Kidney epithelial cell (primary cell): ENCODE data around the gene ATG9A. TPM values are rescaled to one million over a fixed set of nuclear protein-coding genes. Genes with fewer than 3 reads are reported as not detected.

Source experiments
- DNase-seq: peaks from one replicate; pipeline ENCODE4 v3.0.0-alpha.2; 2010; ENCODE audit warnings: low read depth
- H3K27me3 ChIP-seq: 2 replicates; pipeline ENCODE4 v1.6.0; 2011; ENCODE audit warnings: low read length; ENCODE audit not compliant: control insufficient read depth, insufficient read depth
- H3K36me3 ChIP-seq: 2 replicates; pipeline ENCODE4 v1.5.1; 2011; ENCODE audit warnings: low read length; ENCODE audit not compliant: control insufficient read depth, insufficient read depth
- H3K4me3 ChIP-seq: 2 replicates; pipeline ENCODE4 v1.5.1; 2011; ENCODE audit warnings: low read depth, mild to moderate bottlenecking, control low read depth, low read length
- total RNA-seq: library from RNA; depleted of rRNA; stranded (reverse); fragments of >200 nt; gene quantifications from 2 replicates; pipeline ENCODE4 v1.2.3, GENCODE V29; 2015
- TF ChIP-seq, protein P1 (sequence below): IDR thresholded peaks from 2 replicates; pipeline ENCODE4 v1.5.1; 2011; ENCODE audit warnings: mild to moderate bottlenecking, moderate library complexity, low read length, control low read depth, inconsistent platforms; ENCODE audit not compliant: insufficient read depth, poor library complexity, severe bottlenecking

Gene ATG9A
- total RNA-seq, 1 donor from 2014 or later = 46.1 TPM

DNA sequence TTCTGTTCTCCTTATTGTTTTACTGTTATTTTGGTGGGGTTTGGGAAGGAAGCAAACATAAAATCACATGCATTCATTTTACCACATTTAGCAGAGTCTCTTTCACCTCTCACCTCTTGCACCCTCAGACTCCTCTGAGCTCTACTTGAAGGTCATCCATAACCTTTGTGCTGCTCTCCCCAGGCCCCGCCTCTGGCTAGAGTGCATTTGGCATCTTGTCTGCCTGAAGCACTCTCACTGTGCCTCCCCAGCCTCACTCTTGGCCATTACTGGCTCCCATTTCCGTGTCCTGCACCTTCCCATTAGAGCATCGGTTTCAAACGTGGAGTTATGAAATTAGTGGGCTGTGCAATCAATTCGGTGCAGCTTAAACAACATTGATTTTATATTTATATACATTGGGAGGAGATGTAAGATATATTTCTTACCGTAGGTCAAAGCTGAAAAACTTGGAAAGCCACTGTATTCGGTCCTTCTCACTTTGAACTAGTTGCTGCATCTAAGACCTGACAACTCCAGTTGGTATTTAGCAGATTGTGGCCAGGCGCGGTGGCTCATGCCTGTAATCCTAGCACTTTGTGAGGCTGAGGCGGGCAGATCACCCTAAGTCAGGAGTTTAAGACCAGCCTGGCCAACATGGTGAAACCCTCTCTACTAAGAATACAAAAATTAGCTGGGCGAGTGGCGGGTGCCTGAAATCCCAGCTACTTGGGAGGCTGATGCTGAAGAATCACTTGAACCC, 29.8 kb downstream of the ATG9A start:
- DNase-seq = no peak
- Histone ChIP-seq H3K4me3 (no peak overlapping the region), H3K36me3 (no peaks in the 10 kb centered on the region), H3K27me3 (no peaks in the 10 kb centered on the region)
- TF ChIP-seq, protein P1, sequence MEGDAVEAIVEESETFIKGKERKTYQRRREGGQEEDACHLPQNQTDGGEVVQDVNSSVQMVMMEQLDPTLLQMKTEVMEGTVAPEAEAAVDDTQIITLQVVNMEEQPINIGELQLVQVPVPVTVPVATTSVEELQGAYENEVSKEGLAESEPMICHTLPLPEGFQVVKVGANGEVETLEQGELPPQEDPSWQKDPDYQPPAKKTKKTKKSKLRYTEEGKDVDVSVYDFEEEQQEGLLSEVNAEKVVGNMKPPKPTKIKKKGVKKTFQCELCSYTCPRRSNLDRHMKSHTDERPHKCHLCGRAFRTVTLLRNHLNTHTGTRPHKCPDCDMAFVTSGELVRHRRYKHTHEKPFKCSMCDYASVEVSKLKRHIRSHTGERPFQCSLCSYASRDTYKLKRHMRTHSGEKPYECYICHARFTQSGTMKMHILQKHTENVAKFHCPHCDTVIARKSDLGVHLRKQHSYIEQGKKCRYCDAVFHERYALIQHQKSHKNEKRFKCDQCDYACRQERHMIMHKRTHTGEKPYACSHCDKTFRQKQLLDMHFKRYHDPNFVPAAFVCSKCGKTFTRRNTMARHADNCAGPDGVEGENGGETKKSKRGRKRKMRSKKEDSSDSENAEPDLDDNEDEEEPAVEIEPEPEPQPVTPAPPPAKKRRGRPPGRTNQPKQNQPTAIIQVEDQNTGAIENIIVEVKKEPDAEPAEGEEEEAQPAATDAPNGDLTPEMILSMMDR = no peak

DNA sequence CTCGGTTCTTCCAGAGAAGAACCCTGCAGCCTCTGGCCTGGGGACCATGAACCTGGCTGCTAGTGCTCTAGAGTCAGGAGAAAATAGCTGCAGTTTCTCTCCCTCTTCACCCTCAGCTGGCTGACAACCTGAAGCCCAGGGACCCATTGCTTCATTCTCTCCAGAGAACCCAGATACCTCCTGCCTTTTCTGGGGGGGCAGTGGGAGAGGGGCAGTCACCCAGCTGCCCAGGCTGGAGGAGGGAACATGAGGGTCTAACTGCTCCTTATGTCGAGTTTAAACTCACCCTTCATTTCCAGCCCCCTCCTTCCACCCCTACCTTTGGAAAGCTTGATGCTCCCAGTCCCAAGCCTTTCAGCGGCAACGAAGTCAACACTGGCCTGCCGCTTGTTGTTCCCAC, 30.5 kb downstream of the ATG9A start:
- TF ChIP-seq, protein P1 = no peak
- Histone ChIP-seq H3K27me3 (no peaks in the 10 kb centered on the region), H3K36me3 (no peaks in the 10 kb centered on the region), H3K4me3 (no peak overlapping the region)
- DNase-seq = no peak

DNA sequence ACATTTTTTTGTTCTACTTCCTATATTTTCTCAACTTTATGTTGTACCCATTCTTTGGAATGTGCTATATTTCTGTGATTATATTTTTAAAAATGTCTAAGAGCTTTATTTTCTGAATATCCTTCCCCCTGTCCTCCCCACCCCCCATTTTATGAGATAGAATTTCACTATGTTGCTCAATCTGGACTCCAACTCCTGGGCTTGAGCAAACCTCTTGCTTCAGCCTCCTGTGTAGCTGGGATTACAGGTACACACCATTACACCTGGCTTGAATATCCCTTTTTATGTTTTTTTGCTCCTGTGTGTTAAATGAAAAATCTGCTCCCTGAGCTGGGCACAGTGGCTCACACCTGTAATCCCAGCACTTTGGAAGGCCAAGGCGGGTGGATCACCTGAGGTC, 32.0 kb downstream of the ATG9A start:
- TF ChIP-seq, protein P1 = no peak
- no peak overlapping the region for H3K4me3 ChIP-seq
- no peaks in the 10 kb centered on the region for H3K36me3 ChIP-seq
- DNase-seq = no peak
- no peaks in the 10 kb centered on the region for H3K27me3 ChIP-seq

DNA sequence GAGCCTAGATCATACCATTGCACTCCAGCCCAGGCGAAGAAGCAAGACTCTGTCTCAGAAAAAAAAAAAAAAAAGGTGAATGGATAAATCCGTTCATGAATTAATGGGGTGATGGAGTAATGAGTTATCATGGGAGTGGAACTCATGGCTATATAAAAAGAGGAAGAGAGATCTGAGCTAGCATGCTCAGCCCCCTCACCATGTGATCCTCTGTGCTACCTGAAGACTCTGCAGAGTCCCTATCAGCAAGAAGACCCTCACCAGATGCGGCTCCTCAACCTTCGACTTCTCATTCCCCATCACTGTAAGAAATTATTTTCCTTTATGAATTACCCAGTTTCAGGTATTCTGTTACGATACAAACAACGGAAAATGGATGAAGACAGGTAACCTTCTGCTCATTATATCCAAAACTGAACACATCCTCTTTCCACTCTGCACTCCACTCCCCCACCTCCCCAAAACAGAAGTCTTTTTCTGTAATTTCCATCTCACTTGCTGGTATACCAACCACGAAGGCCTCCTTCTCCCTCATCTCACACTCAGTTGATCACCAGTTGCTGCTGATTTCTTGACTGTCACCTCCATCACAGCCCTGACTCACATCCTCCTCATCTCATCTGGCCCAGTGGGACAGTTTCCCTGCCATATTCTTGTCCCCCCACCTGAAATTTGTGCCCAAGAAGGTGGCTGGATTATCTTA, 42.5 kb downstream of the ATG9A start:
- peaks cover 2% of the 10 kb centered on the region for H3K36me3 ChIP-seq
- TF ChIP-seq, protein P1 = no peak
- no peaks in the 10 kb centered on the region for H3K27me3 ChIP-seq
- DNase-seq = no peak
- H3K4me3 ChIP-seq = no peak overlapping the region

DNA sequence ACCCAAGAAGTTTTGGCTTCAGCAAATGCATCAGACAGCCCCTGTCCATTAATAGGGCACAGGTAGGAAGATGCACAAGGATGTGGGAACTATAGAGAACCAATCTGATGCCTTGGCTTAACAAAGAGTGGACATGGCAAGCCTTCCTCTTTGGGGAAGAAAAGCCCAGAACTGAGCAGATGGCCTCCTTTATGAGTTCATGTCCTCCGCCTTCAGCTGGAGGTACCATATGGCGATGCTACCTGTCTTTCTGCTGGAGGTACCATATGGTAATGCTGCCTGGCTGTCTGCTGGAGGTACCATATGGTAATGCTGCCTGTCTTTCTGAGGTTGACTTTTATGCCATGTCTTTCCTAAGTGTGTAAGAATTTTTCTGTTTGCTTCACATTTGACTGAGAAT, 45.3 kb downstream of the ATG9A start:
- peaks cover 2% of the 10 kb centered on the region for H3K36me3 ChIP-seq
- TF ChIP-seq, protein P1 = no peak
- no peak for DNase-seq

More for the DNA sequence above, 45.3 kb downstream of the ATG9A start:
- Histone ChIP-seq H3K4me3 (no peak overlapping the region), H3K27me3 (no peaks in the 10 kb centered on the region)
